Measurements from ENCODE around the gene TSPAN9.

DNA sequence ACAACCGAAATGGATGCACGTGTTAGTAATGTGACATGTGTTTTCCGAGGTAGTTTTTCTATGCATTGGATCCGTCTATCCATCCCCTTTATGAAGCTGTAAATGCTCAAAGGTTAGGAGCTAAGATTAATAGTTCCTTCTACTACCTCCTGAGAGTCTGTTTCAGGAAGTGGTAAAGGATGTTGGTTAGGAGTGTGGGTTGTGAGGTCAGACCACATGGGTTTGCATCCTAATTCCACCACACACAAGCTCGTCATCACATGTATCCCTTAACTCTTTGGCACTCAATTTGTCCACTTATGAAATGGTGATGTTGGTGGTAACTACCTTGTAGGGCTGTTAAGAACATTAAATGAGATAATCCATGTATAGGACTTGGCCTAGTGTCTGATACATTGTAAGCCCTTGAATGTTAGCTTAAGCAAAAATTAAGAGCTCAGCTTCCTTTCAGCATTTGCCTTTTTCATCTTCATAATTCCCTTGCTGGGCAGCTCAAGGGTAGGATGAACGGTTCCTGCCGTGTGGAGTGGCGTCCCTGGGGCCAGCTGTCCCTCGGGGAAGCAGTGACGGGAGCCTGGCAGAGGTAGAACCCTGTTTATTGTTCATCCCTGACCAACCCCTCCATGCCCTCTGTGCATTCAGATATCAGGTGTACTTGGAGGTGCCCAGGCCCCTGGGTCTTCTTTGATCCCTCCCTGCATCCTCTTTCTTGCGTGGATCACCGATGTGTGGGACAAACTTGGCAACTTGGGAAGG is 52.3 kb downstream of the TSPAN9 start:
- TF ChIP-seq, protein P1, sequence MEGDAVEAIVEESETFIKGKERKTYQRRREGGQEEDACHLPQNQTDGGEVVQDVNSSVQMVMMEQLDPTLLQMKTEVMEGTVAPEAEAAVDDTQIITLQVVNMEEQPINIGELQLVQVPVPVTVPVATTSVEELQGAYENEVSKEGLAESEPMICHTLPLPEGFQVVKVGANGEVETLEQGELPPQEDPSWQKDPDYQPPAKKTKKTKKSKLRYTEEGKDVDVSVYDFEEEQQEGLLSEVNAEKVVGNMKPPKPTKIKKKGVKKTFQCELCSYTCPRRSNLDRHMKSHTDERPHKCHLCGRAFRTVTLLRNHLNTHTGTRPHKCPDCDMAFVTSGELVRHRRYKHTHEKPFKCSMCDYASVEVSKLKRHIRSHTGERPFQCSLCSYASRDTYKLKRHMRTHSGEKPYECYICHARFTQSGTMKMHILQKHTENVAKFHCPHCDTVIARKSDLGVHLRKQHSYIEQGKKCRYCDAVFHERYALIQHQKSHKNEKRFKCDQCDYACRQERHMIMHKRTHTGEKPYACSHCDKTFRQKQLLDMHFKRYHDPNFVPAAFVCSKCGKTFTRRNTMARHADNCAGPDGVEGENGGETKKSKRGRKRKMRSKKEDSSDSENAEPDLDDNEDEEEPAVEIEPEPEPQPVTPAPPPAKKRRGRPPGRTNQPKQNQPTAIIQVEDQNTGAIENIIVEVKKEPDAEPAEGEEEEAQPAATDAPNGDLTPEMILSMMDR (IDR thresholded peaks at IDR 0.05) = no peak
- TF ChIP-seq POLR2A (IDR thresholded peaks at IDR 0.05) = no peak
